Measurements from ENCODE around the gene MEX3B. TPM values are rescaled to one million over a fixed set of nuclear protein-coding genes. Genes with fewer than 3 reads are reported as not detected.
"Not testable (repeated sequence)": the region's sequence is repeated elsewhere in the genome, so short reads cannot be mapped to it uniquely, and the experiment has no call there.

Gene MEX3B
- total RNA-seq, 2 donors from 2014 or later = 1.2 to 1.5 TPM

DNA sequence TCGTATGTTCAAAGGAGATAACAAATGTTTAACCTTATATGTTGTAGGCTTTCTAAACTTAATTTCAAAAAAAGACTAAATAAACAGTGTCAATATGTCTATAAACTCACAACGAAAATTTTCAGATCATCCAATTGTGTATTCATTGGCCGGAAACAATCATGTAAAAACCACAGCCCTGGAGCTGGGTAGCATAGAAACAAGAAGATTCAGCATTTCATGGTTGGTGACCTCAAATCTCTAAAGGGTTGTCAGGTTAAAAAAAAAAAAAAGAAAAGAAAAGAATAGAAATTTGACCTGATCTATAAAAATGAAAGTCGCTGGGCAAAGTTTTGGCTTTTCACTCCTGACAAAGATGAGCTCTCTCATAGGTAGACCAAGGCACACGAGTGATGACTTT, 13.9 kb downstream of the MEX3B start:
- no peak for ATAC-seq

DNA sequence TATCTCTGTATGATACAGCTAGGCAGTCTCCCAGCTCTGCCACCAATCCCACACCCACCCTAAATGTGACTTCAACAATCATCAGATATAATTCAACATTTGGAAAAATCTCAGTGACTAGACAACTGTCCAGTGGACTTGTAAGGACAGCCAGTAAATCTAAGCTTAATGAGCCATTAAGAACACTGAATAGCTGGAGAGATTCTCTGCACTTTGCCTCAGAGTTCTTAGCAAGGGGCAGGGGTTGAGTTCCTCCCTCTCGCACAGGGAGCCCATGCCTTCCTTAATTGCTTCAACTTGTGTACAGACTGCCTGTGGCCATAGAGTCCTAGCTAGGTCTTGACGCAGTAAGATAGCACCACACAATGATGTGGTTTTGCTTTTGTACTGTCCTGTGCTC, 15.6 kb downstream of the MEX3B start:
- H3K36me3 Mint-ChIP-seq = no peaks in the 10 kb centered on the region

More for the DNA sequence above, 13.9 kb downstream of the MEX3B start:
- Mint-ChIP-seq H3K27ac (no peak overlapping the region), H3K36me3 (no peaks in the 10 kb centered on the region), H3K9me3 (no peaks in the 10 kb centered on the region)
- DNase-seq (ENCODE audit: low spot score in 2 of 2) = no peak

DNA sequence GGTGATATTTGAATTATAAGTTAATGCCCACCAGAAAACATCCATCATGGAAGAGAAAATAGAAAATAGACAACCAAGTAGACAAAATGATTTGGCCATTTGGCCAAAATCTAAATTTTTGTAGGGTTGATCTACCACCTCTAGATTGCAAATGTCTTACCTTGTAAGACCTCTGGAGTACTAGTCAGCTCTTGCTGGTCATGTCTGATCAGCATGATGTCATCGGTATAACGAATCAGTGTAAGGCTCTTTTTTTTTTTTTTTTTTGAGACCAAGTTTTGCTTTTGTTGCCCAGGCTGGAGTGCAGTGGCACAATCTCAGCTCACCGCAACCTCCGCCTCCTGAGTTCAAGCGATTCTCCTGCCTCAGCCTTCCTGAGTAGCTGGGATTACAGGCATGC, 17.7 kb downstream of the MEX3B start:
- not testable (repeated sequence) for DNase-seq (ENCODE audit: low spot score in 2 of 2); H3K9me3 Mint-ChIP-seq; H3K36me3 Mint-ChIP-seq; ATAC-seq; H3K27ac Mint-ChIP-seq

More for the DNA sequence above, 15.6 kb downstream of the MEX3B start:
- DNase-seq (ENCODE audit: low spot score in 2 of 2) (no peak), ATAC-seq (no peak)
- H3K9me3 Mint-ChIP-seq = no peaks in the 10 kb centered on the region
- H3K27ac Mint-ChIP-seq = no peak overlapping the region

- Mint-ChIP-seq H3K9me3 (peaks cover 0 to 9% of the 10 kb centered on the region in 2 donors), H3K36me3 (no peaks in the 10 kb centered on the region), H3K27ac (no peak overlapping the region)
- DNase-seq (ENCODE audit: low spot score in 2 of 2) (no peak), ATAC-seq (no peak)
Measured at GRCh38 chr15:82021992-82022391, 23.8 kb downstream of the MEX3B start.

GRCh38 chr15:82020625-82021394, 25.0 kb downstream of the MEX3B start:
- H3K27ac Mint-ChIP-seq = no peak overlapping the region
- H3K9me3 Mint-ChIP-seq = peaks cover 0 to 9% of the 10 kb centered on the region in 2 donors
- no peaks in the 10 kb centered on the region for H3K36me3 Mint-ChIP-seq
- DNase-seq (ENCODE audit: low spot score in 2 of 2) (no peak), ATAC-seq (no peak)

GRCh38 chr15:82018201-82018600, 27.6 kb downstream of the MEX3B start:
- Mint-ChIP-seq H3K27ac (no peak overlapping the region), H3K36me3 (no peaks in the 10 kb centered on the region), H3K9me3 (no peaks in the 10 kb centered on the region)
- no peak for ATAC-seq
- DNase-seq (ENCODE audit: low spot score in 2 of 2) = no peak

- ATAC-seq (no peak), DNase-seq (ENCODE audit: low spot score in 2 of 2) (no peak)
- Mint-ChIP-seq H3K27ac (no peak overlapping the region), H3K36me3 (no peaks in the 10 kb centered on the region), H3K9me3 (no peaks in the 10 kb centered on the region)
Measured at GRCh38 chr15:82017656-82018055, 28.2 kb downstream of the MEX3B start.

GRCh38 chr15:82014989-82015388, 30.8 kb downstream of the MEX3B start:
- ATAC-seq (no peak), DNase-seq (ENCODE audit: low spot score in 2 of 2) (no peak)
- Mint-ChIP-seq H3K27ac (no peak overlapping the region), H3K36me3 (no peaks in the 10 kb centered on the region), H3K9me3 (no peaks in the 10 kb centered on the region)

DNA sequence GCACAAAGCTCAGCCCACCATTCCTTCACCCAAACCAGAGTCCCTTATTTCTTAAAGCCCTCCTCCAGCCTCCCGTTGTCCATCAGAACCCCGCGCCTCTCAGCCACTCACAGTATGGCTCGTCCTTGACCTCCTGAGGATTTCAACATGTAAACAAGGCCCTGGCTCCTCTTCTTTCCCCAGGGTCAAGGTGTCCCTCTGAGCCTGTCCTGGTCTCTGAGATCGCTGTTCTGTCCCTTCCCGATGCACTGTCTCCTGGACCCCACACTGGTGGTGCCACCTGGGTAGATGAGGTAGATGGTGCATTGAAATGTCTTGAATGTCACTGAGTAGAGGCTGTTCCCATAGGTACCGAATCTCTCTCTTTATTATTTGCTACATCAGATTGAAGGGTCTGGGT, 32.9 kb downstream of the MEX3B start:
- no peaks in the 10 kb centered on the region for H3K36me3 Mint-ChIP-seq
- ATAC-seq (no peak), DNase-seq (ENCODE audit: low spot score in 2 of 2) (no peak)
- no peak overlapping the region for H3K27ac Mint-ChIP-seq
- H3K9me3 Mint-ChIP-seq = no peaks in the 10 kb centered on the region

DNA sequence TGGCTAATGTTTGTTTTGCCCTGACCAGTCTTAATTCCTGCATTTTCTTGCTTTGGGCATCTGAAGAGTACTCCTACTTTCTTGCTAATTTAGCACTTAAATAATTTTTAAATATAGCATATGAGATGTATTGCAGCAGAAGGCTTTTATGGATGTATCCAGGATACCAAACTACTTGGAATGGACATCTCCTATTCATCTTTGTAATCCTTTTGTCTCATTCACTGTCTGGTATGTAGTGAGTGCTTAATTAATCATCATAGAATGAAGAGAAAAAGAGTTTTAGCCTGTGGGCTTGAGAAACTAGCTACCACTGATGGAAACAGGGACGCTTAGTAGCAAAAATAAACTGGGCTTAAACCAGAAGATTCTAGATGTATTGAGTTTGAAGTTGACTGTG, 40.6 kb downstream of the MEX3B start:
- ATAC-seq (no peak), DNase-seq (ENCODE audit: low spot score in 2 of 2) (no peak)
- Mint-ChIP-seq H3K9me3 (no peaks in the 10 kb centered on the region), H3K36me3 (no peaks in the 10 kb centered on the region), H3K27ac (no peak overlapping the region)

DNA sequence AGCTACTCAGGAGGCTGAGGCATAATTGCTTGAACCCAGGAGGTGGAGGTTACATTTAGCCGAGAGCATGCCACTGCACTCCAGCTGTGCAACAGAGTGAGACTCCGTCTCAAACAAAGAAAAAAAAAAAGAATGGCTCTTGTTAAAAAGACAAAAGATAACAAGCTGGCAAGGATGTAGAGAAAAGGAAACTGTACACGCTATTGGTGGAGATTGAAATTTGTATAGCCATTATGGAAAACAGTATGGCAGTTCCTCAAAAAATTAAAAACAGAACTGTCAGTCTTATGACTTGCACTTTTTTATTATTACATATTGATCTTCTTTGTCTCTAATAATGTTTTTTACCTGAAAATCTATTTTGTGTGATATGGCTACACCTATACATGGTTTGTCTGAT, 41.9 kb downstream of the MEX3B start:
- ATAC-seq (no peak), DNase-seq (ENCODE audit: low spot score in 2 of 2) (no peak)
- Mint-ChIP-seq H3K36me3 (no peaks in the 10 kb centered on the region), H3K27ac (no peak overlapping the region), H3K9me3 (no peaks in the 10 kb centered on the region)

GRCh38 chr15:81995081-81995480, 50.7 kb downstream of the MEX3B start:
- DNase-seq (ENCODE audit: low spot score in 2 of 2); ATAC-seq; H3K27ac Mint-ChIP-seq: not testable (repeated sequence)
- H3K9me3 Mint-ChIP-seq = peaks cover 19 to 24% of the 10 kb centered on the region in 2 donors
- peaks cover 8 to 23% of the 10 kb centered on the region in 2 donors for H3K36me3 Mint-ChIP-seq

GRCh38 chr15:81992523-81992922, 53.3 kb downstream of the MEX3B start:
- Mint-ChIP-seq H3K36me3 (peaks cover 8 to 23% of the 10 kb centered on the region in 2 donors), H3K9me3 (peaks cover 24 to 26% of the 10 kb centered on the region in 2 donors), H3K27ac (no peak overlapping the region)
- DNase-seq (ENCODE audit: low spot score in 2 of 2) (no peak), ATAC-seq (no peak)

Other genes with a start within 250 kb of the MEX3B start
- gene EFL1, start 216.7 kb upstream of the MEX3B start, total RNA-seq = 10 to 100 TPM; 19.6 to 28.9 TPM
- under 1 TPM in 1 of 2 donors, not detected in 1; 0.64 TPM for gene SAXO2, start 216.8 kb upstream of the MEX3B start, total RNA-seq

Data from activated naive CD4-positive, alpha-beta T cell treated with anti-CD3 and anti-CD28 coated beads, Interleukin-2, amount 50 U/mL, for 72 hours (primary cell).